Embryonic facial prominence (tissue), 1 donor: ENCODE data around the gene MT1H.
"Not testable (repeated sequence)": the region's sequence is repeated elsewhere in the genome, so short reads cannot be mapped to it uniquely, and the experiment has no call there.

Experiments
- DNase-seq: peaks from one replicate; pipeline ENCODE4 v3.0.0-alpha.2; 2016; ENCODE audit errors: extremely low spot score

The MT1H gene

GRCh38 chr16:56684926-56685590, 15.4 kb downstream of the MT1H start:
- DNase-seq: no peak

GRCh38 chr16:56686758-56687157, 17.1 kb downstream of the MT1H start:
- no peak for DNase-seq

- DNase-seq: no peak
These were observed 19.1 kb downstream of the MT1H start for GRCh38 chr16:56688762-56689161.

GRCh38 chr16:56689171-56689570, 19.6 kb downstream of the MT1H start:
- no peak for DNase-seq

- DNase-seq: no peak
These were observed 21.0 kb downstream of the MT1H start for GRCh38 chr16:56690420-56691122.

GRCh38 chr16:56691885-56692284, 22.3 kb downstream of the MT1H start:
- DNase-seq: no peak

- DNase-seq: no peak
These were observed 25.6 kb downstream of the MT1H start for GRCh38 chr16:56695246-56695645.

- DNase-seq: no peak
These were observed 28.0 kb downstream of the MT1H start for GRCh38 chr16:56697456-56698155.

GRCh38 chr16:56700195-56700594, 30.6 kb downstream of the MT1H start:
- no peak for DNase-seq

- no peak for DNase-seq
These were observed 31.0 kb downstream of the MT1H start for GRCh38 chr16:56700631-56701030.

GRCh38 chr16:56701534-56701933, 31.9 kb downstream of the MT1H start:
- no peak for DNase-seq

- DNase-seq: no peak
These were observed 33.2 kb downstream of the MT1H start for GRCh38 chr16:56702836-56703235.

GRCh38 chr16:56708525-56709442, 39.2 kb downstream of the MT1H start:
- no peak for DNase-seq

GRCh38 chr16:56709443-56710040, 39.9 kb downstream of the MT1H start:
- no peak for DNase-seq

- no peak for DNase-seq
These were observed 40.6 kb downstream of the MT1H start for GRCh38 chr16:56710181-56710737.

GRCh38 chr16:56711862-56712261, 42.2 kb downstream of the MT1H start:
- DNase-seq: no peak

- DNase-seq: no peak
These were observed 44.2 kb downstream of the MT1H start for GRCh38 chr16:56713794-56714193.

GRCh38 chr16:56715126-56715525, 45.5 kb downstream of the MT1H start:
- no peak for DNase-seq

- DNase-seq: no peak
These were observed 47.1 kb downstream of the MT1H start for GRCh38 chr16:56716761-56717160.

GRCh38 chr16:56717532-56717931, 47.9 kb downstream of the MT1H start:
- DNase-seq: not testable (repeated sequence)
